ENCODE measurements around the gene TTC14. TPM values are rescaled to one million over a fixed set of nuclear protein-coding genes. Genes with fewer than 3 reads are reported as not detected.

TTC14 gene
- total and polyA plus RNA-seq, 2 of the 13 experiments (the other 11 are each of a cell fraction or from before 2014, with no cell fraction given), result 28.1 to 35.9 TPM

DNA sequence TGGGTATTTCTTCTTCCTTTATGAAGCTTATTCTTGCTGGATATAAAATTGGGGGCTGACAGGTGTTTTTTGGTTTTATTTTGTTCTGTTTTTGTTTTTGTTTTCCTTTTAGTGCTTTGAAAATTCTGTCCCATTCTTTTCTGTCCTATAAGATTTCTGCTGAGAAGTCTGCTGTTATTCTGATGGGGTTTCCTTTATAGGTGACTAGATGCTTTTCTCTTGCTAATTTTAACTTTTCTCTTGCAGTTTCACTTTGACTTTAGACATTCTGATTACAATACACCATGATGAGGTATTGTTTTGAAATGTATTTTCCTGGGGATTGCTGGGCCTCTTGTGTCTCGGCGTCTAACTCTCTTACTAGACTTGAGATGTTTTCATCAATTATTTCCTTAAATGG is 22.8 kb downstream of the TTC14 start:
- Histone ChIP-seq H2AFZ (ENCODE audit: low read length) (no peak overlapping the region), H3K79me2 (ENCODE audit: insufficient read depth, low read length) (no peaks in the 10 kb centered on the region), H3K9ac (ENCODE audit: insufficient read depth, low read depth, low read length) (no peak overlapping the region), H4K20me1 (ENCODE audit: insufficient read depth, low read length) (no peaks in the 10 kb centered on the region), H3K4me3 (replicated peaks in 1 of 3; ENCODE audit: insufficient read depth in 1 of 3, low read depth in 2 of 3, low read length in 3 of 3) (no peak overlapping the region), H3K9me3 (ENCODE audit: low read length) (no peaks in the 10 kb centered on the region), H3K4me2 (ENCODE audit: low read depth, low read length) (no peak overlapping the region), H3K36me3 (replicated peaks in 1 of 2; ENCODE audit: control insufficient read depth in 1 of 2, insufficient read depth in 2 of 2, low read length in 2 of 2) (no peaks in the 10 kb centered on the region), H3K27ac (ENCODE audit: extremely low read length, insufficient read depth, low read length) (no peak overlapping the region), H3K4me1 (ENCODE audit: insufficient read depth, low read length) (no peaks in the 10 kb centered on the region), H3K27me3 (ENCODE audit: control insufficient read depth in 1 of 2, insufficient read depth in 2 of 2, low read length in 2 of 2) (no peaks in the 10 kb centered on the region)
- no peak for ATAC-seq
- ChIA-PET POLR2A (no interaction called here), CTCF (ENCODE audit: low intra/inter-chr PET ratio, low total read pairs) (no interaction called here)
- no peak for FAIRE-seq
- BruUV-seq (replicated peaks), result no TSS peak
- 98% methylated on average over 2 of the region's 2 CpGs for WGBS (ENCODE audit: low lambda C conversion rate)
- intact Hi-C loops (cut with micrococcal nuclease; ENCODE audit: unreplicated experiment) (no loop called here), in situ Hi-C loops (cut with HindIII; ENCODE audit: extremely low pct_ligation_motif_present, low pct_unique_long_range_greater_than_20kb) (loop anchor here (25.0 kb wide), 1 partner anchor 363 kb away; the partner anchor contains the start of gene DNAJC19)
- no peak for DNase-seq (ENCODE audit: low spot score)
- TF ChIP-seq NCOR1 (IDR thresholded peaks at IDR 0.05; ENCODE audit: borderline replicate concordance, low read length) (no peak), SNRNP70 (IDR thresholded peaks at IDR 0.05; ENCODE audit: low read depth, low read length) (no peak), ZNF260 (CRISPR knock-in tag; IDR thresholded peaks at IDR 0.05; ENCODE audit: borderline replicate concordance, low read depth) (no peak), HOXA9 (CRISPR knock-in tag; IDR thresholded peaks at IDR 0.05; ENCODE audit: borderline replicate concordance) (no peak)
- TF ChIP-seq, protein P1, sequence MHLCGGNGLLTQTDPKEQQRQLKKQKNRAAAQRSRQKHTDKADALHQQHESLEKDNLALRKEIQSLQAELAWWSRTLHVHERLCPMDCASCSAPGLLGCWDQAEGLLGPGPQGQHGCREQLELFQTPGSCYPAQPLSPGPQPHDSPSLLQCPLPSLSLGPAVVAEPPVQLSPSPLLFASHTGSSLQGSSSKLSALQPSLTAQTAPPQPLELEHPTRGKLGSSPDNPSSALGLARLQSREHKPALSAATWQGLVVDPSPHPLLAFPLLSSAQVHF (CRISPR knock-in tag; IDR thresholded peaks at IDR 0.05), result no peak
- TF ChIP-seq, protein P2, sequence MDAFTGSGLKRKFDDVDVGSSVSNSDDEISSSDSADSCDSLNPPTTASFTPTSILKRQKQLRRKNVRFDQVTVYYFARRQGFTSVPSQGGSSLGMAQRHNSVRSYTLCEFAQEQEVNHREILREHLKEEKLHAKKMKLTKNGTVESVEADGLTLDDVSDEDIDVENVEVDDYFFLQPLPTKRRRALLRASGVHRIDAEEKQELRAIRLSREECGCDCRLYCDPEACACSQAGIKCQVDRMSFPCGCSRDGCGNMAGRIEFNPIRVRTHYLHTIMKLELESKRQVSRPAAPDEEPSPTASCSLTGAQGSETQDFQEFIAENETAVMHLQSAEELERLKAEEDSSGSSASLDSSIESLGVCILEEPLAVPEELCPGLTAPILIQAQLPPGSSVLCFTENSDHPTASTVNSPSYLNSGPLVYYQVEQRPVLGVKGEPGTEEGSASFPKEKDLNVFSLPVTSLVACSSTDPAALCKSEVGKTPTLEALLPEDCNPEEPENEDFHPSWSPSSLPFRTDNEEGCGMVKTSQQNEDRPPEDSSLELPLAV (CRISPR knock-in tag; conservative IDR thresholded peaks at IDR 0.05; ENCODE audit: low read depth), result no peak
- TF ChIP-seq, protein P3, sequence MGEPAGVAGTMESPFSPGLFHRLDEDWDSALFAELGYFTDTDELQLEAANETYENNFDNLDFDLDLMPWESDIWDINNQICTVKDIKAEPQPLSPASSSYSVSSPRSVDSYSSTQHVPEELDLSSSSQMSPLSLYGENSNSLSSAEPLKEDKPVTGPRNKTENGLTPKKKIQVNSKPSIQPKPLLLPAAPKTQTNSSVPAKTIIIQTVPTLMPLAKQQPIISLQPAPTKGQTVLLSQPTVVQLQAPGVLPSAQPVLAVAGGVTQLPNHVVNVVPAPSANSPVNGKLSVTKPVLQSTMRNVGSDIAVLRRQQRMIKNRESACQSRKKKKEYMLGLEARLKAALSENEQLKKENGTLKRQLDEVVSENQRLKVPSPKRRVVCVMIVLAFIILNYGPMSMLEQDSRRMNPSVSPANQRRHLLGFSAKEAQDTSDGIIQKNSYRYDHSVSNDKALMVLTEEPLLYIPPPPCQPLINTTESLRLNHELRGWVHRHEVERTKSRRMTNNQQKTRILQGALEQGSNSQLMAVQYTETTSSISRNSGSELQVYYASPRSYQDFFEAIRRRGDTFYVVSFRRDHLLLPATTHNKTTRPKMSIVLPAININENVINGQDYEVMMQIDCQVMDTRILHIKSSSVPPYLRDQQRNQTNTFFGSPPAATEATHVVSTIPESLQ (CRISPR knock-in tag; conservative IDR thresholded peaks at IDR 0.05), result no peak
- TF ChIP-seq, protein P4, sequence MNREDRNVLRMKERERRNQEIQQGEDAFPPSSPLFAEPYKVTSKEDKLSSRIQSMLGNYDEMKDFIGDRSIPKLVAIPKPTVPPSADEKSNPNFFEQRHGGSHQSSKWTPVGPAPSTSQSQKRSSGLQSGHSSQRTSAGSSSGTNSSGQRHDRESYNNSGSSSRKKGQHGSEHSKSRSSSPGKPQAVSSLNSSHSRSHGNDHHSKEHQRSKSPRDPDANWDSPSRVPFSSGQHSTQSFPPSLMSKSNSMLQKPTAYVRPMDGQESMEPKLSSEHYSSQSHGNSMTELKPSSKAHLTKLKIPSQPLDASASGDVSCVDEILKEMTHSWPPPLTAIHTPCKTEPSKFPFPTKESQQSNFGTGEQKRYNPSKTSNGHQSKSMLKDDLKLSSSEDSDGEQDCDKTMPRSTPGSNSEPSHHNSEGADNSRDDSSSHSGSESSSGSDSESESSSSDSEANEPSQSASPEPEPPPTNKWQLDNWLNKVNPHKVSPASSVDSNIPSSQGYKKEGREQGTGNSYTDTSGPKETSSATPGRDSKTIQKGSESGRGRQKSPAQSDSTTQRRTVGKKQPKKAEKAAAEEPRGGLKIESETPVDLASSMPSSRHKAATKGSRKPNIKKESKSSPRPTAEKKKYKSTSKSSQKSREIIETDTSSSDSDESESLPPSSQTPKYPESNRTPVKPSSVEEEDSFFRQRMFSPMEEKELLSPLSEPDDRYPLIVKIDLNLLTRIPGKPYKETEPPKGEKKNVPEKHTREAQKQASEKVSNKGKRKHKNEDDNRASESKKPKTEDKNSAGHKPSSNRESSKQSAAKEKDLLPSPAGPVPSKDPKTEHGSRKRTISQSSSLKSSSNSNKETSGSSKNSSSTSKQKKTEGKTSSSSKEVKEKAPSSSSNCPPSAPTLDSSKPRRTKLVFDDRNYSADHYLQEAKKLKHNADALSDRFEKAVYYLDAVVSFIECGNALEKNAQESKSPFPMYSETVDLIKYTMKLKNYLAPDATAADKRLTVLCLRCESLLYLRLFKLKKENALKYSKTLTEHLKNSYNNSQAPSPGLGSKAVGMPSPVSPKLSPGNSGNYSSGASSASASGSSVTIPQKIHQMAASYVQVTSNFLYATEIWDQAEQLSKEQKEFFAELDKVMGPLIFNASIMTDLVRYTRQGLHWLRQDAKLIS (CRISPR knock-in tag; IDR thresholded peaks at IDR 0.05), result no peak
- TF ChIP-seq, protein P5, sequence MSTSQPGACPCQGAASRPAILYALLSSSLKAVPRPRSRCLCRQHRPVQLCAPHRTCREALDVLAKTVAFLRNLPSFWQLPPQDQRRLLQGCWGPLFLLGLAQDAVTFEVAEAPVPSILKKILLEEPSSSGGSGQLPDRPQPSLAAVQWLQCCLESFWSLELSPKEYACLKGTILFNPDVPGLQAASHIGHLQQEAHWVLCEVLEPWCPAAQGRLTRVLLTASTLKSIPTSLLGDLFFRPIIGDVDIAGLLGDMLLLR (CRISPR knock-in tag; IDR thresholded peaks at IDR 0.05), result no peak
- TF ChIP-seq, protein P6, sequence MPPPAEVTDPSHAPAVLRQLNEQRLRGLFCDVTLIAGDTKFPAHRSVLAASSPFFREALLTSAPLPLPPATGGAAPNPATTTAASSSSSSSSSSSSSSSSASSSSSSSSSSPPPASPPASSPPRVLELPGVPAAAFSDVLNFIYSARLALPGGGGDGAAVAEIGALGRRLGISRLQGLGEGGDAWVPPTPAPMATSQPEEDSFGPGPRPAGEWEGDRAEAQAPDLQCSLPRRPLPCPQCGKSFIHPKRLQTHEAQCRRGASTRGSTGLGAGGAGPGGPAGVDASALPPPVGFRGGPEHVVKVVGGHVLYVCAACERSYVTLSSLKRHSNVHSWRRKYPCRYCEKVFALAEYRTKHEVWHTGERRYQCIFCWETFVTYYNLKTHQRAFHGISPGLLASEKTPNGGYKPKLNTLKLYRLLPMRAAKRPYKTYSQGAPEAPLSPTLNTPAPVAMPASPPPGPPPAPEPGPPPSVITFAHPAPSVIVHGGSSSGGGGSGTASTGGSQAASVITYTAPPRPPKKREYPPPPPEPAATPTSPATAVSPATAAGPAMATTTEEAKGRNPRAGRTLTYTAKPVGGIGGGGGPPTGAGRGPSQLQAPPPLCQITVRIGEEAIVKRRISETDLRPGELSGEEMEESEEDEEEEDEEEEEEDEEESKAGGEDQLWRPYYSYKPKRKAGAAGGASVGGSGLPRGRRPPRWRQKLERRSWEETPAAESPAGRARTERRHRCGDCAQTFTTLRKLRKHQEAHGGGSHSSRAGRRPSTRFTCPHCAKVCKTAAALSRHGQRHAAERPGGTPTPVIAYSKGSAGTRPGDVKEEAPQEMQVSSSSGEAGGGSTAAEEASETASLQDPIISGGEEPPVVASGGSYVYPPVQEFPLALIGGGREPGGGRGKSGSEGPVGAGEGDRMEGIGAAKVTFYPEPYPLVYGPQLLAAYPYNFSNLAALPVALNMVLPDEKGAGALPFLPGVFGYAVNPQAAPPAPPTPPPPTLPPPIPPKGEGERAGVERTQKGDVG (CRISPR knock-in tag; IDR thresholded peaks at IDR 0.05; ENCODE audit: borderline replicate concordance), result no peak

Data from HepG2 (cell line).